Stimulated activated CD8-positive, alpha-beta memory T cell treated with anti-CD3 and anti-CD28 coated beads, Interleukin-15, amount 100 ng/mL, for 1 hour (primary cell): ENCODE measurements around the gene AFF1.

Source experiments
- DNase-seq: peaks from one replicate; pipeline ENCODE4 v3.0.0-alpha.2; 2020; ENCODE audit warnings: low read depth

The AFF1 gene

GRCh38 chr4:87153078-87153870 lies 218.5 kb downstream of the AFF1 start:
- no peak for DNase-seq

GRCh38 chr4:87165892-87166291 lies 231.1 kb downstream of the AFF1 start:
- no peak for DNase-seq

DNA sequence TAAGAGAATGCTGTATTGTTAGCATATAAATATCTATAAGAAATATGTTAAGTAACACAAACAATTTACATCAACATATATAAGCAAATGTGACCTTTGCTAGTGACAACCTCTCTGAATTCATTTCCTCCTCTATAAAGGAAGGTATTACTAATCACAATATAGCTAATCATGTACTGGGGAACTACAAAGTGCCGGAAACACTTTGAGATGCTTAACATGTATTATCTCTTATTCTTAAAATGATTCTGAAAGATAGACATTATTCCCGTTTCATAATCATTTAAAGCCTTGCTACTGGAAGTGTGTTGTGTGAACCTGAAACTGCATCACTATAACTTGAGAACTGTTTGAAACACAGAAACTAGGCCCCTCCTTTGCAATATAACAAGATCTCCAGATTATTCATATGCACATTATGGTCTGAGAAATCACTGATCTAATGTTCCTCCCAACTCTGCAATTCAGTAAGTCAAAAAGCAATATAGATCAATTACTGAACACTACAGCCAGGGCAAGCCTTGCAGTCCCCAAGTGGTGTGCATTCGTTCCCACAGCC lies 231.6 kb downstream of the AFF1 start:
- no peak for DNase-seq

- DNase-seq, result no peak
These were observed 237.1 kb downstream of the AFF1 start for GRCh38 chr4:87171944-87172343.

- DNase-seq, result no peak
These were observed 239.9 kb downstream of the AFF1 start for GRCh38 chr4:87174672-87175071.

DNA sequence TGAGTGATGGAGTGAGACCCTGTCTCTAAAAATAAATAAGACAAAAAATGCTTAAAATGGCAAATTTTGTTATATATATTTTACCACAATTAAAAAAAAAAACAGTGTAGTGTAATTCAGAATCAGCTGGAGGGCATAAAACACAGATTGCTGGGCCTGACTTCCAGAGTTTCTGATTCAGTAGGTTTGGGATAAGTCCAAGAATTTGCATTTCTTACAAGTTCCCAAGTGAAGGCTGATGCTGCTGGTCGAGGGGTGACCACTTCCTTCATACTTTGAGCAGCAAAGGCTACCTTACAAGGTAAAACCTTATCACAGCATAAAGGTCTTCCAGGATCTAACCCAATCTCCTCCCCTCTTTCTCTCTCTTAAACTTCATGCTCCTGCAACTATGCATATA lies 244.9 kb downstream of the AFF1 start:
- no peak for DNase-seq

DNA sequence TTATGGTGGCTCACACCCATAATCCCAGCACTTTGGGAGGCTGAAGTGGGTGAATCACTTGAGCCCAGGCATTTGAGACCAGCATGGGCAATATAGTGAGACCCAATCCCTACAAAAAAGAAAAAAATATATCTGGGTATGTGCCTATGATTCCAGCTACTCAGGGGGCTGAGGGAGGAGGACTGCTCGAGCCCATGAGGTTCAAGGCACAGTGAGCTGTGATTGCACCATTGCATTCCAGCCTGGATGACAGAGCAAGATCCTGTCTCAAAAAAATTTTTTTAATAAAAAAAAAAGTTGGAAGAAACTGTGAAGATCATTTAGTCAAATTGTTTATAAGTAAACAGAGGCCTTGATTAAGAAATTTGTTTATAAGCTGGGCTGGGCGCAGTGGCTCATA lies 246.0 kb downstream of the AFF1 start:
- DNase-seq, result no peak

DNA sequence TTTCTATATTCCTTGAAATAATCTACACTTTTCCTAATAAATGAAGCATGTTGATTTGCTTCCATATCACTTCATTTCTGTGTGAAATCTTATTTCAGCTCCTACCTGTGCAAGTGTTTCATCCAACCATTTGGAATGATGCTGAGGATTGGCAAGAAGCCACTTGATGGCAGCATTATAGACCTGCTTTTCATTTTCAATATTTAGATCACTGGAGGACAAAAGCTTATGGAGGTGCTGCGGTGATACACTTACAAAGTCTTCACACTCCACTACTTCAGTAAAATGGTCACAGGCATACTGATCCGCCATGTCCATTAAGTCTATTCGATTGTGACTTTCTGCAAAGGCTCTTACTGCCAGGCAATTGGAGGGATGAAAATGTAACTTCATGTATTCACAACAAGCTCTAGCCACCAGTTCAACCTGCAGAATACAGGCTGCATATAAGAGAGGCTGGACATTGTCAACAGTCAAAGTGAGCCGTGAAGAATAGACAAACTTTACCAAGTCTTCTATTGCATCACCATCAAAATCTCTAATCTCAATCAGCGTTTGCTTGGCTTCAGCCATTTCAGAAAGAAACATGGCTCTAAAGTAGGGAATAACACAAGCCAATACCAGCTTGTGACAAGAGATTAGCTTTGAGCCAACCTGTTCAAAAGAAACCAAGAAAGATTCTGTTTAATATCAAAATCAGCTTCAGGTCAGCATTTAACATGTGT lies 250.5 kb downstream of the AFF1 start:
- DNase-seq, result no peak

DNA sequence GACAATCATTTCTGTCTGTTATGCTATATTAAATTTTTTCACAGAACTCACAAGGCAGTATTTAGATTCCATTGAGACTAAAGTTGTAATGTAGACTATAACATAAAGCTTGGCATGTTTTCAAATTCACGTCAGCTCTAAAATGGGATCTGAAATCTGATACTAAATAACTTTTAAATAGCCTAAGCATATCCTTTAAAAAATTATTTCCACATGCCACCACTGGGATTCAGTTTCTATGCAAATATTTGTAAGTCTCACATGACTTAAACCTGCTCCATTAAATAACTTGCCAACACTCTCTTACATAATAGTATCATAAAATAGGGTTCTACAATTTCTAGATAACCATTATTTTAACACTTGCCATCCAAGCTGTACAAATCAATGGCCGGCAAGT lies 253.2 kb downstream of the AFF1 start:
- no peak for DNase-seq

- no peak for DNase-seq
These were observed 254.1 kb downstream of the AFF1 start for GRCh38 chr4:87188932-87189331.
